ENCODE measurements around the gene SERP1. TPM values are rescaled to one million over a fixed set of nuclear protein-coding genes. Genes with fewer than 3 reads are reported as not detected.

The SERP1 gene
- total and polyA plus RNA-seq, 4 donors, result 84.7 to 310 (median 154) TPM

DNA sequence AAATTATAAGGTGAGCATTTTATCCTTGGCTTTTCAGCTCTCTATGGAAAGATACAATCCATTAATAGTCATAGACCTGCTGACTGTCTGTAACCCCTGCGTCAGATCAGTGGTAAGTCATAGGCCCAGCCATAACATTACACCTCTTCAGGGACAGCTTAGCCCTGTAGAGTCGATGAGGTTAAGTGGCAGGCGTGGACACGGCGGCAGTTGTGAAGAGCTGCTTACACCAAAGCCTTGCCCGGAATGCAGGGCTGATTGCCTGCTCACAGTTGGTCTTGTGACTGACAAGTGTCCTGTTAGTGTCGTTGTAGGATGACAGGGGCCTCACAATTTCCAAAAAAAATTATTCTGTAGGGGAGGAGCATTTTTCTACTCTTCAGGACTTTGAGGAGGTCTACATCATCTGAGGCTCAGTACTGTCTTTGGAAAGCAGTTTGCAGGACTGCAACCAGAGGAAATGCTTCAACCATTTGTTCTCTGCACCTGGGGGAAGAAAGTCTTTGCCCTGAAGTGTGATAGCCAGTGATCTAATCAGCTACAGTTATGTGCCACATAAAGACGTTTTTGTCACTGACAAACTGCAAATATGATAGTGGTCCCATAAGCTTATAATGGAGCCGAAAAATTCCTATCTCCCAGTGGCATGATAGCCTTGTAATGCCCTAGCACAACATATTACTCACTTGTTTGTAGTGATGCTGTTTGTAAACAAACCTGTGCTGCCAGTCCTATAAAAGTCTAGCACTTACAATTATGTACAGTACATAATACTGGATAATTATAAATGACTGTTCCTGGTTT lies 41.9 kb upstream of the SERP1 start:
- DNase-seq (no peak), ATAC-seq (ENCODE audit: insufficient read depth, low FRiP score) (no peak)
- Histone ChIP-seq H3K9me3 (ENCODE audit: control insufficient read depth in 4 of 4, insufficient read depth in 3 of 4, low read length in 3 of 4) (no peaks in the 10 kb centered on the region), H3K36me3 (ENCODE audit: control insufficient read depth in 4 of 4, insufficient read depth in 4 of 4, low read length in 4 of 4) (peaks cover 7 to 21% (median 10%) of the 10 kb centered on the region in 4 donors), H3K27ac (ENCODE audit: low read depth in 1 of 2, low read length in 1 of 2) (no peak overlapping the region), H3K9ac (ENCODE audit: insufficient read depth in 1 of 2, low read length in 2 of 2) (no peak overlapping the region), H3K27me3 (ENCODE audit: control insufficient read depth in 3 of 3, insufficient read depth in 3 of 3, low read length in 2 of 3) (no peaks in the 10 kb centered on the region), H3K4me1 (ENCODE audit: control insufficient read depth in 5 of 5, insufficient read depth in 5 of 5, low read length in 5 of 5) (peaks cover 0 to 4% (median 0%) of the 10 kb centered on the region in 5 donors), H3K4me3 (no peak overlapping the region)
- WGBS, 2 donors, result 58 to 65% methylated on average over 9 of the region's 9 CpGs
- TF ChIP-seq, protein P1, sequence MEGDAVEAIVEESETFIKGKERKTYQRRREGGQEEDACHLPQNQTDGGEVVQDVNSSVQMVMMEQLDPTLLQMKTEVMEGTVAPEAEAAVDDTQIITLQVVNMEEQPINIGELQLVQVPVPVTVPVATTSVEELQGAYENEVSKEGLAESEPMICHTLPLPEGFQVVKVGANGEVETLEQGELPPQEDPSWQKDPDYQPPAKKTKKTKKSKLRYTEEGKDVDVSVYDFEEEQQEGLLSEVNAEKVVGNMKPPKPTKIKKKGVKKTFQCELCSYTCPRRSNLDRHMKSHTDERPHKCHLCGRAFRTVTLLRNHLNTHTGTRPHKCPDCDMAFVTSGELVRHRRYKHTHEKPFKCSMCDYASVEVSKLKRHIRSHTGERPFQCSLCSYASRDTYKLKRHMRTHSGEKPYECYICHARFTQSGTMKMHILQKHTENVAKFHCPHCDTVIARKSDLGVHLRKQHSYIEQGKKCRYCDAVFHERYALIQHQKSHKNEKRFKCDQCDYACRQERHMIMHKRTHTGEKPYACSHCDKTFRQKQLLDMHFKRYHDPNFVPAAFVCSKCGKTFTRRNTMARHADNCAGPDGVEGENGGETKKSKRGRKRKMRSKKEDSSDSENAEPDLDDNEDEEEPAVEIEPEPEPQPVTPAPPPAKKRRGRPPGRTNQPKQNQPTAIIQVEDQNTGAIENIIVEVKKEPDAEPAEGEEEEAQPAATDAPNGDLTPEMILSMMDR (IDR thresholded peaks at IDR 0.05; ENCODE audit: control extremely low read depth, extremely low read depth), result no peak

DNA sequence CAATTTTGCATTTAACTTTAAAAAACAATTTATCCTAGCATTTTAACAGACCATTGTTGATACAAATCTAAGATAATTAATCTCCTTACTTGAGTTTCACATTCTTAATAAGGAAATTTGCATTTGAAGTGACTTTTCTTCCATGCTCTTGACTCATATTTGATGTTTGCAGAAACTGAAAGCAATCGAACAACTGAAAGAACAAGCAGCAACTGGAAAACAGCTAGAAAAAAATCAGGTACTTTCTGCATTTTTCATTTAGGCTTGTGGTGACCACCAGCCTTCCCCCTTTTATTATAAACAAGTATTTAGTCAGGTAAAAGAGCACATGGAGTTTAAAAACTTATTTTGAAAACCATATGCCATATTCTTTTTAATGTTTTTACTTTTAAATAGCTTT lies 36.7 kb upstream of the SERP1 start:
- peaks cover 0 to 4% (median 0%) of the 10 kb centered on the region in 5 donors for H3K4me1 ChIP-seq (ENCODE audit: control insufficient read depth in 5 of 5, insufficient read depth in 5 of 5, low read length in 5 of 5)
- H3K36me3 ChIP-seq (ENCODE audit: control insufficient read depth in 4 of 4, insufficient read depth in 4 of 4, low read length in 4 of 4), result peaks cover 11 to 21% (median 19%) of the 10 kb centered on the region in 4 donors
- H3K4me3 ChIP-seq, result no peak overlapping the region
- TF ChIP-seq, protein P1 (IDR thresholded peaks at IDR 0.05; ENCODE audit: control extremely low read depth, extremely low read depth), result no peak
- H3K27ac ChIP-seq (ENCODE audit: low read depth in 1 of 2, low read length in 1 of 2), result no peak overlapping the region
- ATAC-seq (ENCODE audit: insufficient read depth, low FRiP score) (no peak), DNase-seq (no peak)
- no peaks in the 10 kb centered on the region for H3K9me3 ChIP-seq (ENCODE audit: control insufficient read depth in 4 of 4, insufficient read depth in 3 of 4, low read length in 3 of 4)
- no peak overlapping the region for H3K9ac ChIP-seq (ENCODE audit: insufficient read depth in 1 of 2, low read length in 2 of 2)
- 65 to 89% methylated on average over 1 of the region's 1 CpG for WGBS, 2 donors
- H3K27me3 ChIP-seq (ENCODE audit: control insufficient read depth in 3 of 3, insufficient read depth in 3 of 3, low read length in 2 of 3), result no peaks in the 10 kb centered on the region

DNA sequence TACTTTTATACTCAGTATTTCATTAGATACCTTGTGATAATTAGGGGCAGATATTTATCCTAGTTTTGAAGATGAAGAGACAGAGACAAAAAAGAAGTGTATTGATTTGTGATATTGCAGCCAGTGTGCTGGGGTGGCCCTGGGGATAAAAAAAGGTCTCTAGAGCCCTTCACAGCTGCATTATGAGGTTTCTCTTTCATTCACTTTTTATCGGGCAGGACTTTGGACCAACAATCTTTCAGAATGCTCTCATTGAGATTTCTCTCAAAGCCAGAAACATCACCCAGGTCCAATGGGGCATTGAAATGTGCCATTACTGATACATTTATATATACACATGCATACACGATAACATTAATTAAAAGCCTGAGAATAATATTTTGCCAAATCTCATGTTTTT lies 36.3 kb upstream of the SERP1 start:
- Histone ChIP-seq H3K4me1 (ENCODE audit: control insufficient read depth in 5 of 5, insufficient read depth in 5 of 5, low read length in 5 of 5) (peaks cover 0 to 4% (median 0%) of the 10 kb centered on the region in 5 donors), H3K36me3 (ENCODE audit: control insufficient read depth in 4 of 4, insufficient read depth in 4 of 4, low read length in 4 of 4) (peaks cover 11 to 21% (median 19%) of the 10 kb centered on the region in 4 donors), H3K27me3 (ENCODE audit: control insufficient read depth in 3 of 3, insufficient read depth in 3 of 3, low read length in 2 of 3) (no peaks in the 10 kb centered on the region), H3K4me3 (no peak overlapping the region), H3K27ac (ENCODE audit: low read depth in 1 of 2, low read length in 1 of 2) (no peak overlapping the region), H3K9ac (ENCODE audit: insufficient read depth in 1 of 2, low read length in 2 of 2) (no peak overlapping the region), H3K9me3 (ENCODE audit: control insufficient read depth in 4 of 4, insufficient read depth in 3 of 4, low read length in 3 of 4) (no peaks in the 10 kb centered on the region)
- 92 to 93% methylated on average over 2 of the region's 2 CpGs for WGBS, 2 donors
- DNase-seq, result no peak
- no peak for ATAC-seq (ENCODE audit: insufficient read depth, low FRiP score)
- TF ChIP-seq, protein P1 (IDR thresholded peaks at IDR 0.05; ENCODE audit: control extremely low read depth, extremely low read depth), result no peak

Measured in lung (tissue), 12 donors.